ENCODE results near the gene NOX5.

The NOX5 gene

DNA sequence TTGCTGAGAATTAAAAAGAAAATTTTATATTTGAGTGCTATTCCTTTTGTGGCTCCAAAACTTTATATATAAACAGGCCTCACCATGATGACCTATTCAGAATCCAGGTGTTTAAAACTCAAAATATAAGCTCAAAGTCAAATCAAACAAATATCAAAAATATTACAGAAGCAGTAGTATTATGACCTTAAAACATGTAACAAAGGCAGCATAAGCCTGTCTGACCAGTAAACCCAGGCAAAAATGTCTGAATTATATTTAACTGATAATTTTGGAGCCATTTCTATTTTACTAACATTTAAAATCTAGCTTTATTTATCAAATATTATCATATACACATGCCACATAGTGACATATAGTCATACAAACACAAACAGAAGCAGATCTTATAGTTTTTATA is 6.4 kb upstream of the NOX5 start:
- peaks cover 3% of the 10 kb centered on the region for H3K9me3 ChIP-seq (ENCODE audit: low read length)
- H3K36me3 ChIP-seq (ENCODE audit: insufficient read depth, low read length): no peaks in the 10 kb centered on the region
- H3K4me3 ChIP-seq (ENCODE audit: low read depth in 1 of 2, low read length in 2 of 2): no peak overlapping the region
- H3K4me1 ChIP-seq (ENCODE audit: insufficient read depth, low read length): peaks cover 6% of the 10 kb centered on the region
- H3K9ac ChIP-seq (ENCODE audit: low read length): no peak overlapping the region
- H3K27me3 ChIP-seq (ENCODE audit: control insufficient read depth in 1 of 2, insufficient read depth in 2 of 2, low read length in 2 of 2): no peaks in the 10 kb centered on the region
- H3K27ac ChIP-seq (ENCODE audit: low read depth, low read length): no peak overlapping the region

DNA sequence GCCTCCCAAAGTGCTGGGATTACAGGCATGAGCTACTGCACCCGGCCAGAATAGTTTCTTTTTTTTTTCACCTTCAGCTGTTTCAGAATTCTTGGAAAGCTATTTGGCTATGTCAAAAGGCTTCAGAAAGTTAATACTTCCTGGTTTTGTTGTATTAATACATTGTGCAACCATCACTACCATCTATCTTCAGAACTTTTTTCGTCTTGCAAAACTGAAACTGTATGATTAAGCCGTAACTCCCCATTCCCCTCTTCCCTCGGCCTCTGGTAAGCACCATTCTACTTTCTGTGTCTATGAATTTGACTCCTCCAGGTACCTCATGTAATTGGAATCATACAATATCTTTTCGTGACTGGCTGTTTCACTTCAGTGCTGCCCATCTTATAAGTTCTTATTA is 5.2 kb upstream of the NOX5 start:
- H3K9me3 ChIP-seq (ENCODE audit: low read length): peaks cover 3% of the 10 kb centered on the region
- H3K9ac ChIP-seq (ENCODE audit: low read length): no peak overlapping the region
- no peak overlapping the region for H3K4me3 ChIP-seq (ENCODE audit: low read depth in 1 of 2, low read length in 2 of 2)
- H3K27me3 ChIP-seq (ENCODE audit: control insufficient read depth in 1 of 2, insufficient read depth in 2 of 2, low read length in 2 of 2): no peaks in the 10 kb centered on the region
- H3K4me1 ChIP-seq (ENCODE audit: insufficient read depth, low read length): peaks cover 6% of the 10 kb centered on the region
- H3K27ac ChIP-seq (ENCODE audit: low read depth, low read length): no peak overlapping the region
- H3K36me3 ChIP-seq (ENCODE audit: insufficient read depth, low read length): no peaks in the 10 kb centered on the region

DNA sequence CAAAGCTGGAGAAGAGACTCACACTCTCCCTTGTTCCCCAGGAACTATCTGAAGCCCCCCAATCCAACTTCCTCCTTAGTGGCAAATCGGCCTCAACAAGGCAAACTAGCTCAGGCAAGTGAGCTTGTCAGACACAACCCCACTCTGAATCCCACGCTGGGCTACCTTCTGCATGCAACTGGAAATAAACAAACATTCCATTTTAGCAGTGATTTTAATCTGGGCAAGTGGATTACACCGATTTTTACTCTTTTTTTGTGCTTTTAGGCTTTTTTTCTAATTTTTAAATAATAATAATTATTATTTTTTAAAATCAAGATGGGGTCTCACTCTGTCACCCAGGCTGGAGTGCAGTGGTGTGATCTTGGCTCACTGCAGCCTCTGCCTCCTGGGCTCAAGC is 2.9 kb upstream of the NOX5 start:
- Histone ChIP-seq H3K27ac (ENCODE audit: low read depth, low read length) (no peak overlapping the region), H3K36me3 (ENCODE audit: insufficient read depth, low read length) (no peaks in the 10 kb centered on the region), H3K9ac (ENCODE audit: low read length) (no peak overlapping the region), H3K4me3 (ENCODE audit: low read depth in 1 of 2, low read length in 2 of 2) (no peak overlapping the region), H3K9me3 (ENCODE audit: low read length) (peaks cover 3% of the 10 kb centered on the region), H3K27me3 (ENCODE audit: control insufficient read depth in 1 of 2, insufficient read depth in 2 of 2, low read length in 2 of 2) (no peaks in the 10 kb centered on the region), H3K4me1 (ENCODE audit: insufficient read depth, low read length) (peaks cover 6% of the 10 kb centered on the region)

DNA sequence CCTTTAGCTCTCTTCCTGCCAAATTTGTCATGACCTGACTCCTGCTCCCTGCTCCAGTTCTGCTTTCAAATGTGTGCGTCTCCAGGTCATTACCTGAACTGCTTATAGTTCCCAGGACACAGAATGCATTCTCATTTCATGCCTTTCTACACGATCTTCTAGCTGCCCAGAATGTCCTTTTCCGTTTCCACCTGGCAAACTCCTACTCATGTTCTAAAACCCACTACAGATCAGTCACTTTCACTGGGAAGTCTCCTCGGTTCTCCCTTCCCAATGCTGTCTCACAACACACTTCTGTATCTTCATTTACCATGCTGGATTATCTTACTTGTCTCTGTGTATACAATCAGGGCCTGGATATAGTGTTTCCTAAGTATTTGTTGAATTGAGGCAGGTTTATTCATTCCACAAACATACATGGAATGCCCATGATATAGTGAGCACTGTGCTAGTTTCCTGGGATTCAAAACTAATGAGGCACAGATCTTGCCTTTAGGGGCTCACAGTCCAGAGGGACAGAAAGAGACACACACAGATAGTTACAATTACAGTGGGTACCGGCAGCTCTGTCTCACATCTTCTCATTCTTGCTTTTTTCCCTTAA is 1.6 kb upstream of the NOX5 start:
- Histone ChIP-seq H3K27ac (ENCODE audit: low read depth, low read length) (no peak overlapping the region), H3K9ac (ENCODE audit: low read length) (no peak overlapping the region), H3K4me1 (ENCODE audit: insufficient read depth, low read length) (peaks cover 6% of the 10 kb centered on the region), H3K4me3 (ENCODE audit: low read depth in 1 of 2, low read length in 2 of 2) (no peak overlapping the region), H3K9me3 (ENCODE audit: low read length) (peaks cover 2% of the 10 kb centered on the region), H3K36me3 (ENCODE audit: insufficient read depth, low read length) (no peaks in the 10 kb centered on the region), H3K27me3 (ENCODE audit: control insufficient read depth in 1 of 2, insufficient read depth in 2 of 2, low read length in 2 of 2) (no peaks in the 10 kb centered on the region)

DNA sequence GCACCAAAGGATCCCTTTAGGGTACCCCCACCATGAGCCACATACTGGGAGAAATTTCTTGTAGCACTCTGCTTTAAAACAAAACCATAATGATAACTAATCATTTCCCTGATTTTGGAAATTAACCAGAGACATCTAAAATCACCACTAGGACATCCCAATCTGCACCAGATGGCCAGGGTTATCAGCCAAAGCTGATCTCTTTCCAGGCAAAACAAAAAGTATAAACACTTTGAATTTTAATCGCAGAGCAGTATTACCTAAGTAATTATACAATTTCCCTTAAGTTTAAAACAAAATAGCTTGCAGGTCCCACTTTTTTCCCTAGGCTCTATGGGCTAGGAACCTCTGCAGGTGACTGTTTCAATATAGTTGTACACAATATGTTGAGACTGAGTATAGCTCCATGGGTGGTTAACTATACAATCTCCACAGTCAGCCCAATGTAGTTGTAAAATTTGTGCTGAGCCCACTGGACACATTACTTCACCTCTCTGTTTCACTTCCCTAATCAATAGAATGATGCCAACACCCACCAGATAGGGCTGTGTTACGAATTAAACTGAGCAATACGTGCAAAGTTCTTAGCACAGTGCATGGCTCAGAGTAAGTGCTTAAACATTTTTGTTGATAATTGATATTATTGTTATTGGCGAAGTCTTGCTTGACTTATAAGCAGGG is 629 bp upstream of the NOX5 start:
- Histone ChIP-seq H3K4me1 (ENCODE audit: insufficient read depth, low read length) (peaks cover 6% of the 10 kb centered on the region), H3K9ac (ENCODE audit: low read length) (no peak overlapping the region), H3K27me3 (ENCODE audit: control insufficient read depth in 1 of 2, insufficient read depth in 2 of 2, low read length in 2 of 2) (no peaks in the 10 kb centered on the region), H3K27ac (ENCODE audit: low read depth, low read length) (no peak overlapping the region), H3K36me3 (ENCODE audit: insufficient read depth, low read length) (no peaks in the 10 kb centered on the region), H3K4me3 (ENCODE audit: low read depth in 1 of 2, low read length in 2 of 2) (no peak overlapping the region), H3K9me3 (ENCODE audit: low read length) (no peaks in the 10 kb centered on the region)

DNA sequence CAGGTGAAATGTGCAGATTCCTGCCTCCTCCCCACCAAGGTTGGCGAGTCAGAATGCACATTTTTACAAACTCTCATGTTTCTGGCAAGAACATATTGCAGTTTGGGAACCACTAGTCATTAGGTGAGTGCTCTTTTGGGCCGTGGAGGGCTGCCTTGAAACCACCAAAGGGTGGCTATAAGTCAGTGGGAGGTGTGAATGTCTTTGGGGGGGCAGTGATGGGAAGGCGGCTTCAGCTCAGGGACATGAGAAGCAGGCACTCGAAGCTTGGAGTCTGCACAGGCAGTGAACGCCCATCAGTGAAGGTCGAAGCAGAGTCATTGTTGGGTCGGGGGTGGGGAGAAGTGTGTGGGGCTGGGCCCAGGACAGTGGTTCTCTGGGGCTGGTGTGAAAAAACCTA is 1.1 kb downstream of the NOX5 start:
- H3K4me3 ChIP-seq (ENCODE audit: low read depth in 1 of 2, low read length in 2 of 2): no peak overlapping the region
- no peaks in the 10 kb centered on the region for H3K4me1 ChIP-seq (ENCODE audit: insufficient read depth, low read length)
- H3K27ac ChIP-seq (ENCODE audit: low read depth, low read length): no peak overlapping the region
- H3K9ac ChIP-seq (ENCODE audit: low read length): no peak overlapping the region
- no peaks in the 10 kb centered on the region for H3K9me3 ChIP-seq (ENCODE audit: low read length)
- no peaks in the 10 kb centered on the region for H3K36me3 ChIP-seq (ENCODE audit: insufficient read depth, low read length)
- no peaks in the 10 kb centered on the region for H3K27me3 ChIP-seq (ENCODE audit: control insufficient read depth in 1 of 2, insufficient read depth in 2 of 2, low read length in 2 of 2)

DNA sequence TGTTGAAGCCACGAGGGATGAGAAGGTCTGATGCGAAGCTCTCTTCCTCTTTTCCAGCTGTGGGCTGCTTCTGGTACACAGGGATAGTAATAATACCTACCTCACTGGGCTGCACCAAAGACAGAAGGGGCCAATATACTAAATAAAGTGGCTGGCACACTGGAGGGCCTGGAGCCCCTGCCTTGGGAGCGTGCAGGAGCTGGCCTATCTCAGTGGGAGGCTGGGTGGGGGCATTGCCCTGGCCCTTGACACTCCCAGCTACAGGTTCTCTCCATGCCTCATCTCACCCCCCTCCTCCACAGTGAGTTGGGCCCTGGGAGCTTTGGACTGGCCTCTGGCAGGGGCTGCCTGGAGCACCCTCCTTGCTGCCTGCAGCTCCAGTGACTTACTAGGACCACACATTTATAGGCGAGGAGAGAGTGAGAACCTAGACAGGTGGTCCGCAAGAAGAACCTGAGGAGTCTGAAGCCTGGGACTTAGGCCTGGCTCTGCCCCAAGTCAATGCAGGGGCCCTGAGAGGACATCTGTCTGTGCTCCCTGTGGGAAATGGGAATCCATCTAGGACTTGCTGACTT is 1.6 kb downstream of the NOX5 start:
- no peak overlapping the region for H3K9ac ChIP-seq (ENCODE audit: low read length)
- no peak overlapping the region for H3K27ac ChIP-seq (ENCODE audit: low read depth, low read length)
- H3K9me3 ChIP-seq (ENCODE audit: low read length): no peaks in the 10 kb centered on the region
- H3K36me3 ChIP-seq (ENCODE audit: insufficient read depth, low read length): no peaks in the 10 kb centered on the region
- H3K4me1 ChIP-seq (ENCODE audit: insufficient read depth, low read length): no peaks in the 10 kb centered on the region
- no peaks in the 10 kb centered on the region for H3K27me3 ChIP-seq (ENCODE audit: control insufficient read depth in 1 of 2, insufficient read depth in 2 of 2, low read length in 2 of 2)
- no peak overlapping the region for H3K4me3 ChIP-seq (ENCODE audit: low read depth in 1 of 2, low read length in 2 of 2)

DNA sequence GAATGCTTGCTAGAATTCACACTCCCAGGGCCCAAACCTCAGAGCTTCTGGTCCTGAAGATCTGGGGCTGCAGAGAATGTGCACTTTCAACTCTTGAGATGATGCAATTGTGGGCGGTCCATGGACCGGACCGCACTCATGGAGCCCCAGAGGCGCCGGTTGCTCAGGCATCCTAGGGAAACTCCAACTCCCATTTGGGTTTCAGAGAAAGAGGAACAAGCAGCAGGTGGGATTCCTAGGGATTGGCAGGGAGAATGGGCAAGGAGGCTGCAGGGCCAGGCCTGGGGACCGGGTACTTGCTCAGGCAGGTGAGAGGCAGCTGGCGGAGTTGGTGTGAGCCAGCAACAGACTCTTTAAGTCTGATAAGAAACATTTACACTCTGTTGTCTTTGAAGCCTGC is 3.5 kb downstream of the NOX5 start:
- no peaks in the 10 kb centered on the region for H3K4me1 ChIP-seq (ENCODE audit: insufficient read depth, low read length)
- H3K4me3 ChIP-seq (ENCODE audit: low read depth in 1 of 2, low read length in 2 of 2): no peak overlapping the region
- H3K27me3 ChIP-seq (ENCODE audit: control insufficient read depth in 1 of 2, insufficient read depth in 2 of 2, low read length in 2 of 2): no peaks in the 10 kb centered on the region
- no peaks in the 10 kb centered on the region for H3K9me3 ChIP-seq (ENCODE audit: low read length)
- H3K27ac ChIP-seq (ENCODE audit: low read depth, low read length): no peak overlapping the region
- no peak overlapping the region for H3K9ac ChIP-seq (ENCODE audit: low read length)
- no peaks in the 10 kb centered on the region for H3K36me3 ChIP-seq (ENCODE audit: insufficient read depth, low read length)

DNA sequence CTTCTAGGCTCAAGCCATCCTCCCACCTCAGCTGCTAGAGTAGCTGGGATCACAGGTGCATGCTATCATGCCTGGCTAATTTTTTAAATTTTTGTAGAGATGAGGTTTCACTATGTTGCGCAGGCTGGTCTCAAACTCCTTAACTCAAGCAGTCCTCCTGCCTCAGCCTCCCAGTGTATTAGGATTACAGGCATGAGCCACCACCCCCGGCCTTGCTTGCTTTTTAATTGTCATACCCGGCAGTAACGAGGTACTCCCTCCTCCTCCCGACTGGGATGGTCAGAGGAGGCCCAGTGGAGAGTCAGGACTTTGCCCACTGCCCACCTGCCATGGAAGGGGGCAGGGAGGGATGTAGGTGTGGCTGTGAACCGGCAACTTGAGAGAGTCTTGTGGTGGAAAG is 4.5 kb downstream of the NOX5 start:
- Histone ChIP-seq H3K4me1 (ENCODE audit: insufficient read depth, low read length) (no peaks in the 10 kb centered on the region), H3K36me3 (ENCODE audit: insufficient read depth, low read length) (no peaks in the 10 kb centered on the region), H3K9ac (ENCODE audit: low read length) (no peak overlapping the region), H3K27ac (ENCODE audit: low read depth, low read length) (no peak overlapping the region), H3K9me3 (ENCODE audit: low read length) (no peaks in the 10 kb centered on the region), H3K27me3 (ENCODE audit: control insufficient read depth in 1 of 2, insufficient read depth in 2 of 2, low read length in 2 of 2) (no peaks in the 10 kb centered on the region), H3K4me3 (ENCODE audit: low read depth in 1 of 2, low read length in 2 of 2) (no peak overlapping the region)

DNA sequence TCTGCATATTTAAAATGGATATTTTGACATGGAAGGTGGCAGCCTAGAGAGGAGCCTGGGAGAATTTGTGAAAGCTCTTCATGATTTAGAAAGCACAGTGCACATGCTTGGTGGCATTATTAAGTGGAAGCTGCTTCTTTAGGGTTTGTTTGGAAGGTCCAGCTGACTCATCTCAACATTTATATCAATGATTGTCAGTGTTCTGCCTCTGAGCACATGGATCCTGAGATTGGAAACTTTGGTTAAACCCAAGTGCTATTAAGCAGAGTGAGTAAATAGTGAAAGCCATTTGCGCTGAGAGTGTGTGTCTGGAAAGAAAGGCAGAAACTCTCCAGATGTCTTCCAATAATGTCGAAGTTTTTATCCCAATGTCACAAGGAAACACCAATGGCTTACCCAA is 7.4 kb downstream of the NOX5 start:
- Histone ChIP-seq H3K27me3 (ENCODE audit: control insufficient read depth in 1 of 2, insufficient read depth in 2 of 2, low read length in 2 of 2) (no peaks in the 10 kb centered on the region), H3K4me1 (ENCODE audit: insufficient read depth, low read length) (no peaks in the 10 kb centered on the region), H3K9me3 (ENCODE audit: low read length) (no peaks in the 10 kb centered on the region), H3K9ac (ENCODE audit: low read length) (no peak overlapping the region), H3K4me3 (ENCODE audit: low read depth in 1 of 2, low read length in 2 of 2) (no peak overlapping the region), H3K27ac (ENCODE audit: low read depth, low read length) (no peak overlapping the region), H3K36me3 (ENCODE audit: insufficient read depth, low read length) (no peaks in the 10 kb centered on the region)

DNA sequence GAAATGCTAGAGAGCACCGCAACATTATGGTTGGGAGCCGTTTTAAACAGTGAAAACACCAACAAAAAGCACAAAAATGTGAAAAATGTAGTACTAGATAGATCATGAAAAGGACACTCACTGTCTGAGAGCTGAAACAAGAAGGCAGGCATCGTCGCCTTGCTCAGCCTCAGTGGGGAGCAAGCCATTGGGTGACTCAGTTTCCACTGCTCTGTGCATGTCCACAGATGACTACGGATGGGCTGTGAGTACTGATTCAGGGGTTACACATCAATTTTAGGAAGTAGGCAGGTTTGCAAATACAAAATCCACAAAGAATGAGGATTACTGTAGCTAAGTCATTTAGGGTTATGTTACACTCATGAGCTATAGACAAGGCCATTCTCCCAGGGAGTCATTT is 10.8 kb downstream of the NOX5 start:
- Histone ChIP-seq H3K4me3 (ENCODE audit: low read depth in 1 of 2, low read length in 2 of 2) (no peak overlapping the region), H3K9ac (ENCODE audit: low read length) (no peak overlapping the region), H3K9me3 (ENCODE audit: low read length) (no peaks in the 10 kb centered on the region), H3K27ac (ENCODE audit: low read depth, low read length) (no peak overlapping the region), H3K36me3 (ENCODE audit: insufficient read depth, low read length) (no peaks in the 10 kb centered on the region), H3K27me3 (ENCODE audit: control insufficient read depth in 1 of 2, insufficient read depth in 2 of 2, low read length in 2 of 2) (no peaks in the 10 kb centered on the region), H3K4me1 (ENCODE audit: insufficient read depth, low read length) (no peaks in the 10 kb centered on the region)

DNA sequence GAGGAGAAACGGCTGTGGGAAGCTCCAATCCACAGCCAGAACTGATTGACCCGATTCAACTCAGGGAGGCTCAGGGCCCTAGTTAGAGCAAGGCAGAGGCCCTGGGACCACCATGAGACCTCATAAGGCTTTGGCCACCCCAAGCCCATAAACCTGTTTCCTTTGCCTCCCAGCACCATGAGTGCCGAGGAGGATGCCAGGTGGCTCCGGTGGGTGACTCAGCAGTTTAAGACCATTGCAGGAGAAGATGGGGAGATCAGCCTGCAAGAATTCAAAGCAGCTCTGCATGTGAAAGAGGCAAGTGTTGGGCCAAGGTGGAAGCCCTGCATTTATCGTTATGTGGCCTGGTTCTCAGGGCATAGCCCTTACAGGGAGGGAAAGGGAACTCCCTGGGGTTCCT is 11.9 kb downstream of the NOX5 start:
- H3K36me3 ChIP-seq (ENCODE audit: insufficient read depth, low read length): no peaks in the 10 kb centered on the region
- H3K4me1 ChIP-seq (ENCODE audit: insufficient read depth, low read length): no peaks in the 10 kb centered on the region
- H3K9me3 ChIP-seq (ENCODE audit: low read length): no peaks in the 10 kb centered on the region
- no peak overlapping the region for H3K9ac ChIP-seq (ENCODE audit: low read length)
- no peak overlapping the region for H3K27ac ChIP-seq (ENCODE audit: low read depth, low read length)
- H3K4me3 ChIP-seq (ENCODE audit: low read depth in 1 of 2, low read length in 2 of 2): no peak overlapping the region
- H3K27me3 ChIP-seq (ENCODE audit: control insufficient read depth in 1 of 2, insufficient read depth in 2 of 2, low read length in 2 of 2): peaks cover 0 to 3% of the 10 kb centered on the region in 2 donors

All from muscle layer of colon (tissue), 2 donors.